ENCODE data around the gene NPR3.

NPR3 gene, protein sequence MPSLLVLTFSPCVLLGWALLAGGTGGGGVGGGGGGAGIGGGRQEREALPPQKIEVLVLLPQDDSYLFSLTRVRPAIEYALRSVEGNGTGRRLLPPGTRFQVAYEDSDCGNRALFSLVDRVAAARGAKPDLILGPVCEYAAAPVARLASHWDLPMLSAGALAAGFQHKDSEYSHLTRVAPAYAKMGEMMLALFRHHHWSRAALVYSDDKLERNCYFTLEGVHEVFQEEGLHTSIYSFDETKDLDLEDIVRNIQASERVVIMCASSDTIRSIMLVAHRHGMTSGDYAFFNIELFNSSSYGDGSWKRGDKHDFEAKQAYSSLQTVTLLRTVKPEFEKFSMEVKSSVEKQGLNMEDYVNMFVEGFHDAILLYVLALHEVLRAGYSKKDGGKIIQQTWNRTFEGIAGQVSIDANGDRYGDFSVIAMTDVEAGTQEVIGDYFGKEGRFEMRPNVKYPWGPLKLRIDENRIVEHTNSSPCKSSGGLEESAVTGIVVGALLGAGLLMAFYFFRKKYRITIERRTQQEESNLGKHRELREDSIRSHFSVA

DNA sequence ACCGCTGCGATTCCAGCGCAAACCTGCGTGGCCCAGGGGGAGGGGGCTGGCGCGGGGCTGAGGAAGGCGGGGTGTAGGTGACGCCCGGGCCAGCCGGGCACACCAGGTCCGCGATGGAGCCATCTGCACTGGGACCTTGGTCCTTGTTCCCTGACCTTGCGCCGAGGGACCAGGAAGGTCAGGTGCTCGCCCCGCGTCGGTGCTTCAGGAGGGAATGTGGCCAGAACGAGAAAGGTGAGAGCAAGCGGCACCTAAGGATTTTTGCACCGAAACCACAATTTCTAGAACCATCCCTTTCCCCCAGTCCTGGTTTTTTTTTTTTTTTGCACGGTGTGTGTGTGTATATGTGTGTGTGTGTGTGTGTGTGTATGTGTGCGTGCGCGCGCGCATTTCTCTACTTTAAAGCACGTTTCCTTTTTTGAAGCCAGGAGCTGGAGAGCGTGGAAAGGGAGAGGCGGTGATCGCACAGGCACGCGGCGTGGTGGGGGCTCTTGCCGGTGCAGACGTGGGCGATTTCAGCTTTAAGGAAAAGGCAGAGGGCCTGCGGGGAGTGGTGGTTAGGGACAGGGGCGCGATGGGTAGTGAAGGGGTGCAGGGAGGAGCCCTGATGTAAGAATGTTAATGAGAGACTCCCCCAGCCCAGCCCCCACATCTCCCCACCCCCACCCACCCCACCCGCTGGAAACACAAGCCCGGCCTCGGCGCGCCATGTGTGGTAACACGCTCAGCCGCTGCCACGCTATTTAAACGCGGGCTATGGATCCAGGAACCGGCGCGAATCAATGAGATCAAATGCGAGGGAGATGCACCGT is at the start of gene NPR3:
Gene NPR3 (plus strand): TSS at position 772 of the 812 bp plus-strand sequence. CDS start 456 bp downstream, outside the sequence.
- DNase-seq, result peak; percentile 41

DNA sequence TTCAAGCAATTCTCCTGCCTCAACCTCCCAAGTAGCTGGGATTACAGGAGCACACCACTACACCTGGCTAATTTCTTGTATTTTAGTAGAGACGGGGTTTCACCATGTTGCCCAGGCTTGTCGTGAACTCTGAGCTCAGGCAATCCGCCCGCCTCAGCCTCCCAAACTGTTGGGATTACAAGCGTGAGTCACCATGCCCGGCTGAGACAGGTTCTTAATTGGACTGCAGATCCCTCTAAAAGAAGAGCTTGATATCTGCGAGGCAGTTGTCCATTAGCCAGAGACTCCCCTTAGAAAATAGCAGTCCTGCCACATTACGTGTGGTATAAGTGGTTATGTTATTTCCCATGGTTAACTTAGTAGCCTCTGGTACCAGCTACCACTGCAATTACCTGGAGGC is 46.6 kb upstream of the NPR3 start:
- DNase-seq, result no peak

DNA sequence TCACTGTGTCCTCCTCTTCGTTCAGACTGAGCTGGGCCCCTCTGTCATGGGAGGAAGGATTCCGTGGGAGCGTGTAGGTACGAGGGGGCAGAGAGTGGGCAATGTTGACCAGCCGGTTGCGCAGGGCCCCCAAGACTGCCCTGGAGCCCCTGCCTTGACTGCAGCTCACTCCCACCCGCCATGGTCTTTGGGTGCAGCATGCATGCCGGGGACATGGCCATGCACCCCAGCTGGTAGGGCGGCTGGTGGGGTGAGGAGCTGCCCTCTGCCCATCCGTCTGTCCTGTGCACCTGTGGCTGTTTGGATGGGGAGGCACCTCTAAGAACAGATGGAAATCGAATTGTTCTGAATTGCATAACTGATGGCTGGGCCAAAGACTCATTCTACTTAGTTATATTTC is 42.6 kb upstream of the NPR3 start:
- DNase-seq, result no peak

DNA sequence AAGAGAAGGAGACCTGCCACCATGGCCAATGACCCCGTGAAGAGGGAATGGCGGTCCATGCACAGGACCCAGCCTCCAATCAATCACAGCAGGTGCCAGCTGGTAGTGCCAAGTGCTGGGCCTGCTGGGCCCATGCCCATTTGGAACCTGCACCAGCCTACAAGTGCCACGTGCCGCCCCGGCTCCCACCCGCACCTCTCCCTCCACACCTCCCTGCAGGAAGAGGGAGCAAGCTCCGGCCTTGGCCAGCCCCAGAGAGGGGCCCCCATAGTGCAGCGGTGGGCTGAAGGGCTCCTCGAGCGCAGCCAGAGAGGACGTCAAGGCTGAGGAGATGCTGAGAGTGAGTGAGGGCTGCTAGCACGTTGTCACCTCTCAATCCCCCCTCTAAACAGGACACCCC is 37.8 kb upstream of the NPR3 start:
- no peak for DNase-seq

DNA sequence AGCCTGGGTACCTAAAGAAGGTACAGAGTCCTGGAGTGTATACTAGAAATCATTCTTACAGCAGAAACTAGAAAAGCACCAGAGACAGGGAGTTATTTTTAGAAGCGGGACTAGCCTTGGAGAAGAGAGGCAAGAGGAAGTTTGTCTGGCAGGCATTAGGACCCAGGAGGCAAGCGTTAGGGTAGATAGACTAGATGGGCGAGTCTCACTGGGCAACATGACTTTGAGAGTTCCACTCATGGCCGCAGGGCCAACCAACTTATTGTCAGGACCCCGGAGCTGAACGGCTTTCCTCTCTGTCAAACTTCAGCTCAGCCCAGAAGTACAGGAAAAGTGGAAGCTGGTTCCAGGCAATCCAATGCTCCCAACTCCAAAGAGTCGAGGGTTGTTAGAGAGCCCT is 34.1 kb upstream of the NPR3 start:
- DNase-seq, result no peak

DNA sequence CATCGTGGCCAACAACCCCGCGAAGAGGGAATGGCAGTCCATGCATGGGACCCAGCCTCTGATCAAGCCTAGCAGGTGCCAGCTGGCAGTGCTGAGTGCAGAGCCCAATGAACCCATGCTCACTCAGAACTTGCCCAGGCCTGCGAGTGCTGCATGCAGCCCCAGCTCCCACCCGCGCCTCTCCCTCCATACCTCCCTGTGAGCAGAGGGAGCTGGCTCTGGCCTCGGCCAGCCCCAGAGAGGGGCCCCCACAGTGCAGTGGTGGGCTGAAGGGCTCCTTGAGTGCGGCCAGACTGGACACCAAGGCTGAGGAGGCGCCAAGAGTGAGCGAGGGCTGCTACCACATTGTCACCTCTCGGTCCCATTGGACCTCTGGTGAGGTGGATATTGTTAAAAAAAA is 32.6 kb upstream of the NPR3 start:
- no peak for DNase-seq

DNA sequence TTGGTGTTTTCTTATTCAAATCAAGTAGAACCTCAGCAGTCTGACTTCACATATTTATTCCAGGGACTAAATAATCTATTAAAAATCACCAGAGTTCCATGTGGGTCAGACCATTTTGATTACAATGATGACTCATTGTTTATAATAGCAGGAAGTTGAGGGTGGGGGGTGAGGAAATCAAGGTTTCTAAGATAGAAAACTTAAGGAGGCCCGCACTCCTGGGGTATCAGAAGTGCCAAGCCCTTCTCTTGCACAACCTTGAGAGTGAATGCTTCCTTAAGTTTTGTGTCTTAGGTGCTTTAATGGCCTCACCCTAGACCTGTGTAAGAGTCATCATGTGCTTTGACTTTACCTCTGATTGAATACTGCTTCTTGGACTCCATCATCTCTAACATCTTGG is 31.9 kb upstream of the NPR3 start:
- no peak for DNase-seq

DNA sequence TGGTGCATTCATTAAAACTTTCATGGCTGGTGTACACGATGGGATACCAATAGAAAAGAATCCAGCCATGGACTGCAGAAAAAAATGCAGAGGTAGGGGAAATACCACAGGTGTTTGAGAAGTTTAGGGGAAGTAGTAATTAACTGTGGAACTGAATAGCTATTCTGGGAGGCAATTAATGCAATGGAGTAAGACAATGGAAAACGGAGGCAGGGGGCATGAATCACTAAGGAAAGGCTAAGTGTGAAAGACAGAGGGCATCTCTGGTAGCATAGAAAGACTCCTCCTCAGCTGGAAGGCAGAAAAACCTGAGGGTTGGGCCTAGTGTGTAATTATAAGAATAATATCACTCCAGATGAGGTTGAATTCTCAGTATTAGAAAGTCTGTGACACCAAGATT is 30.9 kb upstream of the NPR3 start:
- no peak for DNase-seq

DNA sequence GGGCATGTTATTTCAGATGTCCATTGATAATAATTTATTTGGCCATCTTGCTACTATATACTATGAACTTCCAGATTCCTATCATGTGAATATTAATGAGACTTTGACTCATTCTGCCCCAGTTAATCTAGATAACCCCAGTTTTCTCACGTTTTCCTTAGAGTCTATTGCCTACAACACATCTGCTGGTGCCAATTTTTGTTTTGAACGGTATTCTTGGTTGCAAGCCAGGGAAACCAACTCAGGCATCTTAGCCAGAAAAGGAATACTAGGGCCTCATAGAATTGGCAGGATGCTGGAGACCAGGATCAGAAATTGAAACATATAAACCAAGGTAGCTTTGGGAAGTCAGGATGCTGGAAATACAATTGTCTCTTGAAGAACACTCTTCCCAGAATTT is 28.0 kb upstream of the NPR3 start:
- no peak for DNase-seq

DNA sequence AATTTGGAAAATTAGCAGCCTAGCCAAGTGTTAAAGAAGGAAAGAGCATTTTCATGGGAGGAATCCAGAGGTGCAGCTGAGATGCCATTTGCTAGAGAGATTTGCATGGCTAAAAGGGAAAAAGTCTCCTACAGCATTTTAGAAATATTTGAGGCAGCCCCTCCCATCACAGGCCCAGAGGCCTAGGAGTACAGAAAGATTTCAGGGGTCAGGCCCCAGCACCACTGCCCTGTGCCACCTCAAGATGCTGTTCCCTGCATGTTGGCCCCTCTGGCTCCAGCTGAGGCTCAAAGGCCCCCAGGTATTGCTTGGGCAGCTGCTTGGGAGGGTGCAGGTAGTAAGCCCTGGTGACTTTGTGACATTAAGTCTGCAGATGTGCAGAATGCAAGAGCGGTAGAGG is 26.9 kb upstream of the NPR3 start:
- no peak for DNase-seq

DNA sequence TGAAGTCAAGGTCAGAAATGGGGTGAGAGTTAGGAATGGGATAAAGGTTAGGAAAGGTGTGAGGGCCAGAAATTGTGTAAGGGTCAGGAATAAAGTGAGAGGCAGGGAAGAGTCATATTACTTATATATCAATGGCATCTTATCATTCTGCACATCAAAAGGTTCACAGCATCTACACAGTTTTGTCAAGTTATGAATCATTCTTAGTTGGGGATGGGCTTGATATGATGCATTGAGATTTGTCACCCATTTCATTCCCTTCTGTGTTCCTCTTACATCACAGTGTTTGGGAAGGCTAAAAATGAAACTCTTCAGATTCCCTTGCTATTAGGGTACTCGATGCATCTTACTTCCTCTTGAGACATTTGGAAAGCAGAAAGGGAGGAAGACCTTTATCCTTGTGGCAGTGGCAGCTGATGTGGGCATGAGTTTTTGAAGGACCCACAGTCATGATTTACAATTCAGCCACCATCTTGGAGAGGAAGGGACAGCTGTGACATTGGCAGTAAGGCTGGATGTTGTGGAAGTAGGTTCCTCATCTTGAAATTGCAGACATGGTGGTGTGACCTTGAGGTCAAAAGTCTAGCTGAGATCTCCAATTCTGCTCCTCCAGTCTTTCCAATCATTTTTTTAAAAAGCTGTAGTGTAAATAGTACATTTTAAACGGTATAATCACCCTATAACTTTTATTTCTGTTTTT is 24.2 kb upstream of the NPR3 start:
- no peak for DNase-seq

DNA sequence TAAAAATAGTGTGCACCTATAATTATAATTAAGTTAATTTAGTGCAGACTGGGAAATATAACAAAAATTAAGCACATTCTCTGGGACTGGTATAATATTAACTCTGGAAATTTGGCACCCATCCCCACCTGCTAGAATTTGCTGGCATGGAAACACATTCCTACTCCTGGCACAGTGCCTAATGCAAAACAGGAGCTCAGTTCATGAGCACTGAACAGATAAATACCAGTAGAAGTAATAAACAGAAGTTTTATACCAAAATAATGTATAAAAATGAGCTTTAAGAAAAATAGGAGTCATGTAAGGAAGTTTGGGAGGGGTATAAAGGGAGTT is 23.7 kb upstream of the NPR3 start:
- no peak for DNase-seq

DNA sequence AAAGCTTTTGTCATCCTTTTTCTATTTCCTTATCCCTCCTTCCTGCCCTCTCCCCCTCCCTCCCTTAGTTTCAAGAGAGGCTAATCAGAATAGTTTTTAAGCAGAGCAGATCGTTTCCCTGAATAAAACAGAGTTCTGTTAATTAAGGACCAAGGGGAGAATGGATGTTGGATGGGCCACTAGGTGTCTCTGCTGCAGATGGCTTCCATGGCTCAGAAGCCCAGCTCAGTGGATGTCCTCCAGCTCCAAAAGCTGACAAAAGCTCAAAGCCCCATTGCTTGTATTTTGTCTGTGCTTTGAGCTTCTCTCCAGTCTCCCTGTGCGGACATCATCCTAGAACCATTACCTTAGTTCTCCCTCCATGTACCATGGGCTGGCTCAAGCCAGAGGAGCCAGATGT is 21.0 kb upstream of the NPR3 start:
- DNase-seq, result no peak

DNA sequence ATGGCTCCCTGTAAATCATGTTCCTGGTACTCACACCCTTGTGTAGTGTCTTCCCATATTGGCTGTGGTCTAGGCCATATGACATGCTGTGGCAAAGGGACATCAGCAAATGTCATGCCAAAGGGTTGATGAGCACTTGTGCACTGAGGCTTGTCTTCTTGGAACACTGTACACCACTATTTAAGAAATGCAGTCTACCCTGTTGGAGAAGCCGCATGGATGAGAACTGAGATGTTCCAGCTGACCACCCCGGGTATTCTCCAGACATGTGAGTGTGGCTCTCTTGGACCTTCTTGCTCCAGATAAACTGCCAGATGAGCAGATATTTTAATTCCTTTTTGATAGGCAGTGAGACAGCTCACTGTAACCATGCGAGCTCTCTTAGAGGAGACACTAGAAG is 20.5 kb upstream of the NPR3 start:
- no peak for DNase-seq

DNA sequence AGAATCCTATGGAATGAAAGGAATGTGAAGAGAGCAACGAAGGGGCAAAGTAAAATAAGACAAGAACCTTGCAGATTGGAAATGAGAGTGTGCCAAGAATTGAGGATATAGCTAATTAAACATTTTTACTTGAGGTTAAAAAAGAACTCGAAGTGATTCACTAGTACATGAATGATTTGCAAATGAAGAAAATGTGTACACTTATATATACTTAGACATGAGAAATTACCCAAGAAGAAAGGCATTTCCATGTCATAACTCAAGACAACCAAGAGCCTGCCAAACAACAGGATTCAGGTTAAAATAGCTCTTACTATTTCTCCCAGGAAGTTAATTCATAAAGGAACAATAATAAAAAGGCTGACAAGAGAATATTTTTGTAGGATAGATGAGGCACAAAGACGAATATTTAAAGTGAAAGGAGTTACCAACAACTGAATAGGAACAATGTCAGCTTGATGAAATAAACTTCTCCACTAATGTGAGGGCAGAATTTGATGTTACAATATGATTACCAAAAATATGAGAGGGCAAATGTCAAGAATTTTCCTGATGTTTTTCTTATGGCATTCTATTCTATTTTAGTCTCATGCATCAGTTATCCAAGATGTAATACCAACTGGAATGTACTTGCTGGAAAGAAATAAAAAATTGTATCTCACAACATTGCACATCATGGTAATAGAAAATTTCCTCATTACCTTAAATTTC is 18.9 kb upstream of the NPR3 start:
- DNase-seq, result no peak

DNA sequence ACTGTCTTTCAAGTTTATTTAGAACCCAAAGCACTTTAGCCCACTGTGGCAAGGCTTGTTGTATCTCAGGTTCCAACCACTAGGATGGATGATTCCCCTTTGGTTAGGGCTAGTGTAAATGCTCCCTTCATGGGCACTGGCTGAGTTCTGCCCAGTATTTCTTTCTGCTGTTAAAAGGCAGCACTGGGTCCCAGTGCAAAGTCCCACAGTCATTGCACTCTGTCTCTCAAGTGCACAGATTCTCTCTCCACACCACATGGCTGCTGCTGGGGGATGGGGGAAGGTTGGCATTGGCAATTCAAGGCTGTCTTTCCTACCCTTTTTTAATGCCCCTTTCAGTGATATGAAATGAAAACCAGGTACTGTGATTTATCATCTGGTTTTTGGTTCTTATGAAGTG is 7.2 kb upstream of the NPR3 start:
- no peak for DNase-seq

DNA sequence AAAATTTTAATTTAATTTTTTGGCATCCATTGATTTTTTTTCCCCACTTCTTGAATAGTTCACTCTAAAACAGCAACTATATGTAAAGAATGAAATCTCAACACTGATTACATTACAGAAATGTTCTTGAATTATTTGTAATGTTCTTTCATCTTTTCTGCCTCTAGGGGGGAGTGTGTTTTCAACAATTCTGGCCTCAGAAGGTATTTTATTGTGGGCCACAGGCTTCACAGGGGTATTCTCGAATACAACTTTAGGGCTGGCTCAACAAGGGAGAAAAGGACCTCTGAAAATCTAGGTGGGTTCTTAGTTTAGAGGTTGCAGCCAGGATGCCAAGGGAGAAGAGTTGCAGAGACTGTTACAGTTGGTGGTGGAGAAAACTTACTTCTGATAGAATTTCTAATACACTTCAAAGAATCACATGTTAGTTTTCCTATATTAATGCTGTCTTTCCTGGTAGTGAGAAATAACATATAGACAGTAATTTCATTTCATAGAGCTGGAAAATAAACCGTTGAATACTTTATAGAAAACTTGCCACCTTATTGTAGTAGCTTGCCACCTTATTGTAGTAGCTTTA is 3.6 kb upstream of the NPR3 start:
- DNase-seq, result peak; percentile 68

DNA sequence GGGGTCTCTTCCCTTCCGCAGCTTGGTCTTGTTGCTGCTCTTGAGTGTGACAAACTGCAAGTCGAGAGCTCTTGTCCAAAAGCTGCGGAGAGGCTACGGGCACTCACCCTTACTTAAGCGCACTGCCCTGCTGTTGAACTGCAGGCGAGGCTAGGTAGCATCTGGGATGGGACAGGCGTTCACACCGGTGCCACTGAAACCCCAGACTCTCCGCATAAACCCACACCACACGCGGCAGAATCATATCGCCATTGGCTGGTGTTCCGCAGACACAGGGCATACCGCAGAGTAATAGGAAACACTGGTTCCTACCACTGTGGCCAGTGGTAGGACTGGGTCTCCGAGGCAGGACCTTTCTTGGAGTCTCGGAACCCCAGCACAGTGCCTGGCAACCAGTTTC is 2.2 kb upstream of the NPR3 start:
- DNase-seq, result no peak

DNA sequence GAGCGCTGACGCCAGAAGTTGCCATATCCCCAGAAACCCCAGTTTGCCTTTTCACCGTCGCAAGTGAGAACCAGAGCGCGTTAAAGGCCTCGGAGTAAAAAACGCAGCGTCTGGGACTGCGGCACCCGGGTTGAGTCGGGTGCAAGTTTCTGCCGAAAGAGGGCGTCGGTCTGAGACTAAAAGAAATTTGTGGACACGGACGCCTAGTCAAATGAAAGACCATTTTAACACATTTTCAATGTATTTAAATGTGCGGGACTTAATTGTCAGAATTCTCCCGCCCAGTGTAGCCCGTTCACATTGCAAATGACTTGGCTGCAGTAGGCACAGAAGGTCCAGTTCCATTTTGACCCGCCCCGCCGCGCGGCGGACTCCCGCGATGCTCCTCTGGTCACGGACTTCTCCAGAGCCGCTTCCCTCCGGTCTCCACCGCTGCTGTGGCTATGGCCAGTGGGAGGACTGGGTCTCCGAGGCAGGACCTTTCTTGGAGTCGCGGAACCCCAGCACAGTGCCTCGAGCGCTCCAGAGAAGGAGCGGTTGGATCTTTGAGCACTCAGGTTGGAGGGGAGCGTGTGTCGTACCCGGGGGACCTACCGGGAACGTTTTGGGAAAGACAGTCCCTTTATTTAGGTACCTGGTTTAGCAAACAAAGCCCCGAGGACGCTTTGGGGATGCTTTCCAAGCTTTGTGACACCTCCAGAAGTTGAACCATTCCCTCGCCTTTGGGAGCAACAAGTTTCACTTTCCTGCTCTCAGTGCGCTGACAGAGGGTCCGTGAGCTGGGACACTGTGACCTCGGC is 1.2 kb upstream of the NPR3 start:
- peak; percentile 88 for DNase-seq

DNA sequence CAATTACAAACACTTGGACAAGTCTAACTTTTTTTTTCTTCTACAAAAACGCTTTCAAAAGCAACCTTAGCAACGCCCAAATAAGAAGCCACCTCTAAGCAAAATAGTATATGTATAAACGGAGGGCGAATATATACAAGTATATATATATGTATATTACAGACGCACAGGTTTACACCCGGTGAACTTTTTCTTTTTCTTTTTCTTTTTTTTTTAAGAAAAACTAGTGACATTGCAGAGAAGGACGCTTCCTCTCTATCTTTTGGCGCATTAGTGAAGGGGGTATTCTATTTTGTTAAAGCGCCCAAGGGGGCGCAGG is 200 bp downstream of the NPR3 start:
- DNase-seq, result no peak

DNA sequence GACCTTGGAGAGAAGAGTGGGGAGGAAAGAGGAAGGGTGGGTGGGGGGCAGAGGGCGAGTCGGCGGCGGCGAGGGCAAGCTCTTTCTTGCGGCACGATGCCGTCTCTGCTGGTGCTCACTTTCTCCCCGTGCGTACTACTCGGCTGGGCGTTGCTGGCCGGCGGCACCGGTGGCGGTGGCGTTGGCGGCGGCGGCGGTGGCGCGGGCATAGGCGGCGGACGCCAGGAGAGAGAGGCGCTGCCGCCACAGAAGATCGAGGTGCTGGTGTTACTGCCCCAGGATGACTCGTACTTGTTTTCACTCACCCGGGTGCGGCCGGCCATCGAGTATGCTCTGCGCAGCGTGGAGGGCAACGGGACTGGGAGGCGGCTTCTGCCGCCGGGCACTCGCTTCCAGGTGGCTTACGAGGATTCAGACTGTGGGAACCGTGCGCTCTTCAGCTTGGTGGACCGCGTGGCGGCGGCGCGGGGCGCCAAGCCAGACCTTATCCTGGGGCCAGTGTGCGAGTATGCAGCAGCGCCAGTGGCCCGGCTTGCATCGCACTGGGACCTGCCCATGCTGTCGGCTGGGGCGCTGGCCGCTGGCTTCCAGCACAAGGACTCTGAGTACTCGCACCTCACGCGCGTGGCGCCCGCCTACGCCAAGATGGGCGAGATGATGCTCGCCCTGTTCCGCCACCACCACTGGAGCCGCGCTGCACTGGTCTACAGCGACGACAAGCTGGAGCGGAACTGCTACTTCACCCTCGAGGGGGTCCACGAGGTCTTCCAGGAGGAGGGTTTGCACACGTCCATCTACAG is 760 bp downstream of the NPR3 start:
- DNase-seq, result peak; percentile 20

All from NCI-H748 treated with DMSO at 0.1 percent for 48 hours (cell line).